Fibroblast of lung (primary cell): ENCODE results near the gene SEC24B. TPM values are rescaled to one million over a fixed set of nuclear protein-coding genes. Genes with fewer than 3 reads are reported as not detected.

ENCODE experiments used
- DNase-seq, 2 donors: peaks; one replicate each; pipeline versions ENCODE4 v3.0.0 to v3.0.0-alpha.2; 2010; ENCODE audit warnings: low read depth in 2 of 2
- H2AFZ ChIP-seq: 2 replicates; pipeline ENCODE4 v1.5.1; 2012; ENCODE audit warnings: low read length, control low read depth, inconsistent platforms
- H3K27ac ChIP-seq: 2 replicates; pipeline ENCODE4 v1.5.1; 2011; ENCODE audit warnings: low read length, control low read depth; ENCODE audit not compliant: insufficient read depth
- H3K27me3 ChIP-seq: 2 replicates; pipeline ENCODE4 v1.5.1; 2011; ENCODE audit warnings: mild to moderate bottlenecking, low read length; ENCODE audit not compliant: control insufficient read depth, insufficient read depth
- H3K36me3 ChIP-seq: 2 replicates; pipeline ENCODE4 v1.5.1; 2011; ENCODE audit warnings: low read length; ENCODE audit not compliant: control insufficient read depth, insufficient read depth
- H3K4me1 ChIP-seq: 2 replicates; pipeline ENCODE4 v1.5.1; 2011; ENCODE audit warnings: low read length; ENCODE audit not compliant: control insufficient read depth, insufficient read depth; ENCODE audit errors: extremely low read depth
- H3K4me2 ChIP-seq: 2 replicates; pipeline ENCODE4 v1.5.1; 2011; ENCODE audit warnings: low read length, control low read depth; ENCODE audit not compliant: insufficient read depth; ENCODE audit errors: extremely low read depth
- H3K4me3 ChIP-seq, 4 experiments: fragments of 200-600 bp in 1 of 4; sonication (generic) in 1 of 4; replicated peaks in 1 of 4; 2 replicates each; pipeline ENCODE4 v1.5.1; 2011 to 2016; ENCODE audit warnings: low read length in 4 of 4, low read depth in 3 of 4, mild to moderate bottlenecking in 3 of 4, control low read depth in 2 of 4, inconsistent platforms in 1 of 4, mixed read lengths in 1 of 4; ENCODE audit not compliant: insufficient read depth in 1 of 4; ENCODE audit errors: control extremely low read depth in 1 of 4
- H3K79me2 ChIP-seq: 2 replicates; pipeline ENCODE4 v1.5.1; 2012; ENCODE audit warnings: mild to moderate bottlenecking, low read length, inconsistent platforms; ENCODE audit not compliant: control insufficient read depth, insufficient read depth
- H3K9ac ChIP-seq: 2 replicates; pipeline ENCODE4 v1.5.1; 2011; ENCODE audit warnings: mild to moderate bottlenecking, low read length, control low read depth; ENCODE audit not compliant: insufficient read depth
- H3K9me3 ChIP-seq: 2 replicates; pipeline ENCODE4 v1.5.1; 2012; ENCODE audit warnings: low read depth, low read length; ENCODE audit not compliant: control insufficient read depth, insufficient read depth
- H4K20me1 ChIP-seq: 2 replicates; pipeline ENCODE4 v1.5.1; 2011; ENCODE audit warnings: low read length; ENCODE audit not compliant: control insufficient read depth, insufficient read depth; ENCODE audit errors: extremely low read depth
- CTCF ChIP-seq, 2 donors: IDR thresholded peaks in 1 of 2; conservative IDR thresholded peaks in 1 of 2; 1 replicate in 1 of 2; 2 replicates in 1 of 2; pipeline ENCODE4 v1.5.1; 2011 to 2012; ENCODE audit warnings: low read length in 2 of 2, control low read depth in 1 of 2, inconsistent platforms in 1 of 2, low read depth in 1 of 2, mild to moderate bottlenecking in 1 of 2
- EZH2 ChIP-seq: IDR thresholded peaks from 2 replicates; pipeline ENCODE4 v1.5.1; 2012; ENCODE audit warnings: low read length, control low read depth, mild to moderate bottlenecking; ENCODE audit errors: missing control alignments
- polyA plus RNA-seq, 2 donors: library from polyadenylated mRNA; depleted of rRNA in 1 of 2; stranded (reverse) in 1 of 2; unstranded in 1 of 2; fragments of >200 nt; gene quantifications; 2 replicates each; pipeline ENCODE4 v1.2.1, GENCODE V29; 2011 to 2012; ENCODE audit warnings: missing spikeins in 1 of 2
- total RNA-seq: library from RNA; depleted of rRNA; stranded (reverse); fragments of >200 nt; gene quantifications from 2 replicates; pipeline ENCODE4 v1.2.1, GENCODE V29; 2014

The SEC24B gene
- total and polyA plus RNA-seq, 2 donors (not counting 1 experiment from before 2014, with no cell fraction given) = 16.3 to 47.9 TPM

- H2AFZ ChIP-seq = no peak overlapping the region
- no peak overlapping the region for H3K4me2 ChIP-seq
- no peaks in the 10 kb centered on the region for H3K36me3 ChIP-seq
- no peaks in the 10 kb centered on the region for H4K20me1 ChIP-seq
- H3K4me3 ChIP-seq = no peak overlapping the region
- no peaks in the 10 kb centered on the region for H3K9me3 ChIP-seq
- no peaks in the 10 kb centered on the region for H3K27me3 ChIP-seq
- H3K9ac ChIP-seq = no peak overlapping the region
- no peak for TF ChIP-seq CTCF (conservative IDR thresholded peaks at IDR 0.05 in 1 of 2, IDR thresholded peaks at IDR 0.05 in 1 of 2; ENCODE audit: low read depth in 1 of 2, low read length in 2 of 2)
- no peak for TF ChIP-seq EZH2
- no peak for DNase-seq
- H3K27ac ChIP-seq = no peak overlapping the region
- peaks cover 10% of the 10 kb centered on the region for H3K79me2 ChIP-seq
- H3K4me1 ChIP-seq = no peaks in the 10 kb centered on the region
Measured at GRCh38 chr4:109562457-109563239, 129.0 kb downstream of the SEC24B start.

- H3K4me2 ChIP-seq = no peak overlapping the region
- no peak for DNase-seq
- no peaks in the 10 kb centered on the region for H3K27me3 ChIP-seq
- no peak overlapping the region for H3K9ac ChIP-seq
- H3K79me2 ChIP-seq = no peaks in the 10 kb centered on the region
- no peak overlapping the region for H3K27ac ChIP-seq
- no peaks in the 10 kb centered on the region for H4K20me1 ChIP-seq
- no peak overlapping the region for H2AFZ ChIP-seq
- no peak overlapping the region for H3K4me3 ChIP-seq
- no peaks in the 10 kb centered on the region for H3K9me3 ChIP-seq
- TF ChIP-seq CTCF (conservative IDR thresholded peaks at IDR 0.05 in 1 of 2, IDR thresholded peaks at IDR 0.05 in 1 of 2; ENCODE audit: low read depth in 1 of 2, low read length in 2 of 2) (no peak), EZH2 (no peak)
- no peaks in the 10 kb centered on the region for H3K36me3 ChIP-seq
- no peaks in the 10 kb centered on the region for H3K4me1 ChIP-seq
Measured at GRCh38 chr4:109571494-109571893, 137.9 kb downstream of the SEC24B start.

- H3K4me1 ChIP-seq = no peaks in the 10 kb centered on the region
- no peak overlapping the region for H3K4me3 ChIP-seq
- H3K36me3 ChIP-seq = no peaks in the 10 kb centered on the region
- no peaks in the 10 kb centered on the region for H4K20me1 ChIP-seq
- no peaks in the 10 kb centered on the region for H3K9me3 ChIP-seq
- H2AFZ ChIP-seq = no peak overlapping the region
- no peaks in the 10 kb centered on the region for H3K79me2 ChIP-seq
- DNase-seq = no peak
- H3K4me2 ChIP-seq = no peak overlapping the region
- H3K27ac ChIP-seq = no peak overlapping the region
- H3K9ac ChIP-seq = no peak overlapping the region
- H3K27me3 ChIP-seq = no peaks in the 10 kb centered on the region
- TF ChIP-seq CTCF (conservative IDR thresholded peaks at IDR 0.05 in 1 of 2, IDR thresholded peaks at IDR 0.05 in 1 of 2; ENCODE audit: low read depth in 1 of 2, low read length in 2 of 2) (no peak), EZH2 (no peak)
Measured at GRCh38 chr4:109572154-109572553, 138.5 kb downstream of the SEC24B start.
